DOHH2 (cell line): ENCODE measurements around the gene MTCL1.

Source experiments
- CTCF ChIP-seq: fragments of 200-600 bp; sonication (generic); IDR thresholded peaks from one replicate; pipeline ENCODE4 v1.5.1; 2014; ENCODE audit warnings: antibody characterized with exemption, mild to moderate bottlenecking, low read depth, low read length; ENCODE audit not compliant: poor library complexity, severe bottlenecking
- EZH2phosphoT487 ChIP-seq: fragments of 200-600 bp; sonication (generic); IDR thresholded peaks from 2 replicates; pipeline ENCODE4 v1.6.1; 2017; ENCODE audit warnings: borderline replicate concordance, mild to moderate bottlenecking, antibody characterized with exemption, low read length, moderate library complexity, mixed read lengths

GRCh38 chr18:8823530-8823929, 118.2 kb downstream of the MTCL1 start:
- TF ChIP-seq EZH2phosphoT487, result no peak
- no peak for TF ChIP-seq CTCF
